ENCODE measurements around the gene MGAT2.

DNA sequence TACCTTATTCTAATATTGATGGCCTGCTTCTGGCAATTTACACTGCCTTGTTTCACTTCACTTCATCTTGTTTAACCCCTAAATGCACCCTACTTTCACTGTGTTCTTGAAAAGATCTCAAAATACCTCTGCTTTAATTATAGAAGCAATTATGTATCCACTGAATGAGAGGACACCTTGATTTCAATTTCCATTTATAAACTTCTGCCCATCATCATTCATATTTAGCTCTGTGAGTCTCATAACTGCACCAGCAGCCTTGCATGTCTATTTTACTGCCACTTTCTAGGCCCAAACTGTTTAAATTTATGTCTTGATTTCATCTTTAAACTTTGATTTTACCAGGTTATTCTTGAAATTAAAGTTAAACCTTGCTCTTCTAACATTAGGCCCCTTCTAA is 21.6 kb downstream of the MGAT2 start:
- TF ChIP-seq CTCF (IDR thresholded peaks at IDR 0.05 in 4 of 5, conservative IDR thresholded peaks at IDR 0.05 in 1 of 5) (no peak), POLR2A (IDR thresholded peaks at IDR 0.05) (no peak)
